Measurements from ENCODE around the gene AGO3.

Gene AGO3

GRCh38 chr1:36118447-36119204, 187.7 kb downstream of the AGO3 start:
- TF ChIP-seq, protein P1, sequence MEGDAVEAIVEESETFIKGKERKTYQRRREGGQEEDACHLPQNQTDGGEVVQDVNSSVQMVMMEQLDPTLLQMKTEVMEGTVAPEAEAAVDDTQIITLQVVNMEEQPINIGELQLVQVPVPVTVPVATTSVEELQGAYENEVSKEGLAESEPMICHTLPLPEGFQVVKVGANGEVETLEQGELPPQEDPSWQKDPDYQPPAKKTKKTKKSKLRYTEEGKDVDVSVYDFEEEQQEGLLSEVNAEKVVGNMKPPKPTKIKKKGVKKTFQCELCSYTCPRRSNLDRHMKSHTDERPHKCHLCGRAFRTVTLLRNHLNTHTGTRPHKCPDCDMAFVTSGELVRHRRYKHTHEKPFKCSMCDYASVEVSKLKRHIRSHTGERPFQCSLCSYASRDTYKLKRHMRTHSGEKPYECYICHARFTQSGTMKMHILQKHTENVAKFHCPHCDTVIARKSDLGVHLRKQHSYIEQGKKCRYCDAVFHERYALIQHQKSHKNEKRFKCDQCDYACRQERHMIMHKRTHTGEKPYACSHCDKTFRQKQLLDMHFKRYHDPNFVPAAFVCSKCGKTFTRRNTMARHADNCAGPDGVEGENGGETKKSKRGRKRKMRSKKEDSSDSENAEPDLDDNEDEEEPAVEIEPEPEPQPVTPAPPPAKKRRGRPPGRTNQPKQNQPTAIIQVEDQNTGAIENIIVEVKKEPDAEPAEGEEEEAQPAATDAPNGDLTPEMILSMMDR (IDR thresholded peaks at IDR 0.05; ENCODE audit: insufficient read depth, low read length, missing control alignments) = no peak
- no peak overlapping the region for H3K4me3 ChIP-seq (ENCODE audit: low read depth, low read length)
- DNase-seq (ENCODE audit: low read depth, low spot score) = no peak
- CTCF ChIA-PET = interaction anchor here (1.6 to 9.4 kb wide), 5 partner anchors 11 to 70 kb away, joined by 7 to 158 read pairs (median 20); no protein-coding TSS in a partner anchor
- POLR2A ChIA-PET = interaction anchor here (0.6 to 1.9 kb wide), 4 partner anchors 9 to 126 kb away, joined by 3 to 6 read pairs (median 3); partner anchors contain the start of gene TRAPPC3

DNA sequence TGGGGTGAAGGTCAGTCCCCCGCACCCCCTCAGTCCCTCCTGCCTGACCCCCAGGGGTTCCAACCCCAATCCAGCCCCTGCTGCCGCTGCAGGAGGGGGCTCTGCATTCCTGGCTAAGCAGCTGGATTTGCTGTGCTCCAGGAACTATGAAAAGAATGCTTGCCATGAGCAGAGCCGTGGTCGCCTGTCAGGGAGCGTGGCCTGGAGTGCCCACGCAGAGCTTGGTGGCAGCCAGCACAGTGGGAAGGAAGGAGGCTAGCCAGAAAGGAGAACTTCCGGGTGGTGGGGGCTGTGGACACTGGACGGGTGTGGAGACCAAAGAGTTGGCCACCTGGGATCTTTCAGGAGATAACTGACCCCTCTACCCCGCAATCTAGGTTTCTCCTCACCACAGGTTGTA, 188.6 kb downstream of the AGO3 start:
- no peak overlapping the region for H3K4me3 ChIP-seq (ENCODE audit: low read depth, low read length)
- ChIA-PET POLR2A (interaction anchor here (0.7 to 1.9 kb wide), 3 partner anchors 10 to 30 kb away, joined by 3 to 6 read pairs (median 3); partner anchors contain the start of gene TRAPPC3), CTCF (interaction anchor here (1.6 to 9.4 kb wide), 5 partner anchors 12 to 69 kb away, joined by 7 to 158 read pairs (median 20); no protein-coding TSS in a partner anchor)
- TF ChIP-seq, protein P1 (IDR thresholded peaks at IDR 0.05; ENCODE audit: insufficient read depth, low read length, missing control alignments) = no peak
- DNase-seq (ENCODE audit: low read depth, low spot score) = no peak
